Activated CD8-positive, alpha-beta memory T cell treated with anti-CD3 and anti-CD28 coated beads for 36 hours (primary cell): ENCODE measurements around the gene RNF111. TPM values are rescaled to one million over a fixed set of nuclear protein-coding genes. Genes with fewer than 3 reads are reported as not detected.
"Not testable (repeated sequence)": the region's sequence is repeated elsewhere in the genome, so short reads cannot be mapped to it uniquely, and the experiment has no call there.

Source experiments
- CTCF ChIA-PET: fragments of 350-600 bp; sonication (Branson Sonifier 250); formaldehyde crosslinking; loops from one replicate; lab custom pipeline; 2021; ENCODE audit warnings: antibody characterized with exemption; lab: Charles Lee
- POLR2A ChIA-PET: fragments of 350-600 bp; sonication (Branson Sonifier 250); formaldehyde crosslinking; loops from one replicate; lab custom pipeline; 2021; ENCODE audit warnings: antibody characterized with exemption; lab: Charles Lee
- total RNA-seq, 2 experiments: library from RNA; stranded (reverse); gene quantifications; one replicate each; pipeline ENCODE4 v1.2.3, GENCODE V29; 2021

Gene RNF111
- total RNA-seq, 2 experiments from 2014 or later = 22.2 to 24.8 TPM

GRCh38 chr15:59115047-59115446, 127.6 kb downstream of the RNF111 start:
- POLR2A ChIA-PET = no interaction called here

GRCh38 chr15:59116141-59116540, 128.7 kb downstream of the RNF111 start:
- ChIA-PET CTCF (no interaction called here), POLR2A (no interaction called here)

More at GRCh38 chr15:59115047-59115446, 127.6 kb downstream of the RNF111 start:
- CTCF ChIA-PET = no interaction called here

- ChIA-PET POLR2A (no interaction called here), CTCF (no interaction called here)
These were observed 129.3 kb downstream of the RNF111 start for GRCh38 chr15:59116771-59117170.

GRCh38 chr15:59119625-59120024, 132.2 kb downstream of the RNF111 start:
- CTCF ChIA-PET = no interaction called here
- POLR2A ChIA-PET = no interaction called here

GRCh38 chr15:59120937-59121336, 133.5 kb downstream of the RNF111 start:
- CTCF ChIA-PET = no interaction called here

GRCh38 chr15:59124261-59124660, 136.8 kb downstream of the RNF111 start:
- ChIA-PET CTCF (no interaction called here), POLR2A (no interaction called here)

More at GRCh38 chr15:59120937-59121336, 133.5 kb downstream of the RNF111 start:
- POLR2A ChIA-PET = no interaction called here

- POLR2A ChIA-PET = not testable (repeated sequence)
These were observed 138.2 kb downstream of the RNF111 start for GRCh38 chr15:59125683-59126082.

GRCh38 chr15:59127255-59127654, 139.8 kb downstream of the RNF111 start:
- POLR2A ChIA-PET = not testable (repeated sequence)
- CTCF ChIA-PET = interaction anchor here (0.6 to 1.3 kb wide), 2 partner anchors 10 to 23 kb away, joined by 3 to 5 read pairs; no protein-coding TSS in a partner anchor

More at GRCh38 chr15:59125683-59126082, 138.2 kb downstream of the RNF111 start:
- CTCF ChIA-PET = not testable (repeated sequence)

GRCh38 chr15:59131456-59131855, 144.0 kb downstream of the RNF111 start:
- ChIA-PET CTCF (no interaction called here), POLR2A (no interaction called here)

GRCh38 chr15:59131969-59132562, 144.6 kb downstream of the RNF111 start:
- ChIA-PET CTCF (no interaction called here), POLR2A (no interaction called here)

GRCh38 chr15:59133929-59134427, 146.5 kb downstream of the RNF111 start:
- ChIA-PET CTCF (no interaction called here), POLR2A (no interaction called here)

- CTCF ChIA-PET = interaction anchor here (1.0 to 1.8 kb wide), 2 partner anchors 11 to 181 kb away, joined by 3 to 5 read pairs; no protein-coding TSS in a partner anchor
- POLR2A ChIA-PET = no interaction called here
These were observed 150.1 kb downstream of the RNF111 start for GRCh38 chr15:59137566-59137965.

- ChIA-PET CTCF (interaction anchor here (0.6 to 1.8 kb wide), 4 partner anchors 12 to 391 kb away, joined by 3 to 5 read pairs (median 4); no protein-coding TSS in a partner anchor), POLR2A (no interaction called here)
These were observed 150.8 kb downstream of the RNF111 start for GRCh38 chr15:59138243-59138642.

GRCh38 chr15:59140422-59141226, 153.2 kb downstream of the RNF111 start:
- CTCF ChIA-PET = no interaction called here
- POLR2A ChIA-PET = no interaction called here

- POLR2A ChIA-PET = no interaction called here
- CTCF ChIA-PET = no interaction called here
These were observed 155.8 kb downstream of the RNF111 start for GRCh38 chr15:59143281-59143680.

GRCh38 chr15:59144594-59144993, 157.1 kb downstream of the RNF111 start:
- POLR2A ChIA-PET, CTCF ChIA-PET: not testable (repeated sequence)

Other genes starting within 250 kb of the RNF111 start
- gene ADAM10, start 238.0 kb upstream of the RNF111 start, total RNA-seq = 10 to 100 TPM; 84.3 to 90.4 TPM
- 10 to 100 TPM; 10.1 to 10.7 TPM for gene MINDY2, start 216.4 kb upstream of the RNF111 start, total RNA-seq
- gene SLTM, start 54.0 kb upstream of the RNF111 start, total RNA-seq = 100 to 1,000 TPM; 106 to 107 TPM
- 10 to 100 TPM; 39.2 to 40.6 TPM for gene CCNB2, start 117.5 kb downstream of the RNF111 start, total RNA-seq
- gene LDHAL6B, start 219.2 kb downstream of the RNF111 start, total RNA-seq = not detected